PC-3 (cell line): ENCODE measurements around the gene HID1. TPM values are rescaled to one million over a fixed set of nuclear protein-coding genes. Genes with fewer than 3 reads are reported as not detected.
A peak's percentile ranks its signal among the peaks of the same experiment; 100 is the strongest.

Experiments
- ATAC-seq: fragments of 200-7000 bp; cut with Tn5 transposase; 2 replicates; pipeline ENCODE4 v1.9.1; 2020; ENCODE audit warnings: mild to moderate bottlenecking, moderate library complexity
- BruUV-seq: library from RNA; stranded (reverse); fragments of 400-500 nt; replicated peaks from 2 replicates; lab custom pipeline; 2021; lab: Mats Ljungman, UMichigan
- CTCF ChIA-PET: fragments of 300-600 bp; sonication (Branson Sonifier 250); formaldehyde crosslinking; loops from one replicate; lab custom pipeline; 2022; ENCODE audit warnings: antibody characterized with exemption; lab: Charles Lee
- POLR2A ChIA-PET: fragments of 300-600 bp; sonication (Branson Sonifier 250); formaldehyde crosslinking; loops from one replicate; lab custom pipeline; 2022; ENCODE audit warnings: antibody characterized with exemption; ENCODE audit not compliant: unreplicated experiment; lab: Charles Lee
- DNase-seq: peaks from one replicate; pipeline ENCODE4 v3.0.0-alpha.2; 2015
- H2AFZ ChIP-seq: fragments of 300-600 bp; sonication (generic); 2 replicates; pipeline ENCODE4 v1.6.0; 2016; ENCODE audit warnings: antibody characterized with exemption, low read length
- H3F3A ChIP-seq: fragments of 300-600 bp; sonication (generic); one replicate; pipeline ENCODE4 v1.6.0; 2017; ENCODE audit warnings: antibody characterized with exemption, low read length, control low read depth, mild to moderate bottlenecking; ENCODE audit not compliant: unreplicated experiment
- H3K27ac ChIP-seq: fragments of 300-600 bp; sonication (generic); 2 replicates; pipeline ENCODE4 v1.5.1; 2016; ENCODE audit warnings: mild to moderate bottlenecking, low read length
- H3K27me3 ChIP-seq: fragments of 300-600 bp; sonication (generic); 2 replicates; pipeline ENCODE4 v1.6.1; 2016; ENCODE audit warnings: low read length, mixed read lengths
- H3K36me3 ChIP-seq: fragments of 300-600 bp; sonication (generic); 2 replicates; pipeline ENCODE4 v1.6.1; 2016; ENCODE audit warnings: low read depth, mixed run types, low read length, mixed read lengths
- H3K4me1 ChIP-seq: fragments of 300-600 bp; sonication (generic); 2 replicates; pipeline ENCODE4 v1.5.1; 2016; ENCODE audit warnings: low read length; ENCODE audit not compliant: insufficient read depth
- H3K4me2 ChIP-seq: fragments of 300-600 bp; sonication (generic); 2 replicates; pipeline ENCODE4 v1.6.0; 2016; ENCODE audit warnings: low read length
- H3K4me3 ChIP-seq: fragments of 300-600 bp; sonication (generic); 2 replicates; pipeline ENCODE4 v1.5.1; 2016; ENCODE audit warnings: mild to moderate bottlenecking, low read length, mixed read lengths
- H3K79me2 ChIP-seq: fragments of 300-600 bp; sonication (generic); 2 replicates; pipeline ENCODE4 v1.6.1; 2017; ENCODE audit warnings: low read length, mixed read lengths
- H3K9ac ChIP-seq: fragments of 300-600 bp; sonication (generic); 2 replicates; pipeline ENCODE4 v1.6.0; 2016; ENCODE audit warnings: mild to moderate bottlenecking, low read length
- H3K9me2 ChIP-seq: fragments of 300-600 bp; sonication (generic); replicated peaks from 2 replicates; pipeline ENCODE4 v1.6.1; 2016; ENCODE audit warnings: mixed run types, low read length, mixed read lengths
- H3K9me3 ChIP-seq: fragments of 300-600 bp; sonication (generic); 2 replicates; pipeline ENCODE4 v1.6.1; 2016; ENCODE audit warnings: low read length, mixed read lengths
- H4K20me1 ChIP-seq: fragments of 300-600 bp; sonication (generic); 2 replicates; pipeline ENCODE4 v1.6.1; 2016; ENCODE audit warnings: low read length, mixed read lengths
- CTCF ChIP-seq: fragments of 300-600 bp; sonication (generic); conservative IDR thresholded peaks from 2 replicates; pipeline ENCODE4 v1.5.1; 2017; ENCODE audit warnings: antibody characterized with exemption, low read depth, mild to moderate bottlenecking, low read length
- EZH2 ChIP-seq: fragments of 300-600 bp; sonication (generic); IDR thresholded peaks from one replicate; pipeline ENCODE4 v1.6.1; 2017; ENCODE audit warnings: antibody characterized with exemption, mild to moderate bottlenecking, low read length; ENCODE audit not compliant: unreplicated experiment
- EZH2phosphoT487 ChIP-seq: fragments of 300-600 bp; sonication (generic); IDR thresholded peaks from 2 replicates; pipeline ENCODE4 v1.6.1; 2018; ENCODE audit warnings: mild to moderate bottlenecking, antibody characterized with exemption, low read length, borderline replicate concordance
- intact Hi-C: fragments of 100-400 bp; cut with micrococcal nuclease; formaldehyde crosslinking; loops from 2 replicates; pipeline ENCODE4 v1.9.0; 2023
- total RNA-seq: library from RNA; depleted of rRNA; stranded (reverse); fragments of >200 nt; gene quantifications from 2 replicates; pipeline ENCODE4 v1.2.3, GENCODE V29; 2014

Gene HID1
- total RNA-seq, 1 experiment from 2014 or later, result 40.6 TPM

GRCh38 chr17:74937064-74938051, 35.2 kb downstream of the HID1 start:
- ChIA-PET POLR2A (no interaction called here), CTCF (interaction anchor here (1.1 kb wide), 1 partner anchor 13 kb away, joined by 3 read pairs; the partner anchor contains the start of gene OTOP2)
- no peak overlapping the region for H3K9ac ChIP-seq
- H3K9me3 ChIP-seq, result no peaks in the 10 kb centered on the region
- no TSS peak for BruUV-seq
- DNase-seq, result peak; percentile 27
- no peak overlapping the region for H3K4me2 ChIP-seq
- peaks cover 34% of the 10 kb centered on the region for H3K27me3 ChIP-seq
- intact Hi-C loops, result no loop called here
- H2AFZ ChIP-seq, result no peak overlapping the region
- H4K20me1 ChIP-seq, result no peaks in the 10 kb centered on the region
- H3K4me1 ChIP-seq, result no peaks in the 10 kb centered on the region
- no peak overlapping the region for H3K27ac ChIP-seq
- no peaks in the 10 kb centered on the region for H3K79me2 ChIP-seq
- no peaks in the 10 kb centered on the region for H3F3A ChIP-seq
- no peak for TF ChIP-seq EZH2
- TF ChIP-seq EZH2phosphoT487, result no peak
- no peak for TF ChIP-seq CTCF
- H3K9me2 ChIP-seq, result no peaks in the 10 kb centered on the region
- no peak overlapping the region for H3K4me3 ChIP-seq
- ATAC-seq, result no peak
- H3K36me3 ChIP-seq, result no peaks in the 10 kb centered on the region

GRCh38 chr17:74936470-74936799, 36.1 kb downstream of the HID1 start:
- H3K9me2 ChIP-seq, result no peaks in the 10 kb centered on the region
- no peaks in the 10 kb centered on the region for H3K36me3 ChIP-seq
- intact Hi-C loops, result no loop called here
- no peaks in the 10 kb centered on the region for H3K4me1 ChIP-seq
- peak overlapping the region; percentile 21; the same call in 1 of the 2 replicates for H3K4me2 ChIP-seq
- H4K20me1 ChIP-seq, result no peaks in the 10 kb centered on the region
- DNase-seq, result no peak
- H3K9me3 ChIP-seq, result no peaks in the 10 kb centered on the region
- POLR2A ChIA-PET, result no interaction called here
- H3K9ac ChIP-seq, result no peak overlapping the region
- ATAC-seq, result no peak
- H3K79me2 ChIP-seq, result no peaks in the 10 kb centered on the region
- H3K27ac ChIP-seq, result no peak overlapping the region
- H3F3A ChIP-seq, result no peaks in the 10 kb centered on the region
- no peak overlapping the region for H2AFZ ChIP-seq
- no peak overlapping the region for H3K4me3 ChIP-seq
- H3K27me3 ChIP-seq, result peaks cover 34% of the 10 kb centered on the region
- CTCF ChIA-PET, result no interaction called here
- BruUV-seq, result no TSS peak
- no peak for TF ChIP-seq EZH2phosphoT487
- TF ChIP-seq EZH2, result no peak
- TF ChIP-seq CTCF, result no peak
